GM21515 (cell line): Measurements from ENCODE around the gene SPSB1.

Experiments
- ATAC-seq: cut with Tn5 transposase; IDR thresholded peaks from one replicate; pipeline ENCODE4 v1.9.1; 2021; ENCODE audit not compliant: unreplicated experiment

Gene SPSB1

DNA sequence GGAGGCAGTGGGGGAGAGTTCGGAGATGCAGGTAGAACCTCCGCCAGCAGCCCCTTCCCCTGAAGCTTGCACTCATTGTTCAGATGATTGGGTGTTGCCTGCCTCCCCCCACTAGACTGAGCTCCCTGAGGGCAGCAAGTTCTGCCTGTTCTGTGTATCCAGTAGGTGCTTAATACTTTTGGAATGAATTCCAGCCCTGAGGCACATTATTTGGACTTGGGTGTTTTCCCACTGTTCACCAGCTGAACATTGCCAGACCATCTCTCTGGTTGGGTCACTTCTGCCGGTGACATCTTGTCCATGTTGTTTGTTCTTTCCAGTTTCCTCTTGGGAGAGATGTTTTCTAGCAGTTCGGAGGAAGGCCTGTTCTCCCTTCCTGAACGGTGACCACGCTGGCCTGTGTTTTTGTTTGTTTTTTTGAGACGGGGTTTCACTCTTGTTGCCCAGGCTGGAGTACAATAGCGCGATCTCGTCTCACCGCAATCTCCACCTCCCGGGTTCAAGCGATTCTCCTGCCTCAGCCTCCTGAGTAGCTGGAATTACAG, 48.7 kb downstream of the SPSB1 start:
- no peak for ATAC-seq

DNA sequence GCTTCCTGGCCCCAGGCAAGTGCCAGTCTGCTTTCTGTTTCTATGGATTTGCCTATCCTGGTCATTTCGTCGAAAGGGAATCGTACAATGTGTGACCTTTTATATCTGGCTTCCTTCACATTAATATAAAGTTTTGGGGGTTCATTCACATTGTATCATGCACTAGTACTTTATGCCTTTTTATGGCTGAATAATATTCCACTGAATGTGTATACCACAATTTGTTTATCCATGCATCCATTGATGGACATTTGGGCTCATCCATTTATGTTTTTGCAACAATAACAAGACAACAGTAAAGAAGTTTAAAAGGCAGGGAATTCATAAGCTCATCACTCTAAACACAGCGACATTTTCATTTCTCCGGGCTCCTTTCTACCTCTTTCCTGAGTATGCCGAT, 50.6 kb downstream of the SPSB1 start:
- ATAC-seq, result no peak

DNA sequence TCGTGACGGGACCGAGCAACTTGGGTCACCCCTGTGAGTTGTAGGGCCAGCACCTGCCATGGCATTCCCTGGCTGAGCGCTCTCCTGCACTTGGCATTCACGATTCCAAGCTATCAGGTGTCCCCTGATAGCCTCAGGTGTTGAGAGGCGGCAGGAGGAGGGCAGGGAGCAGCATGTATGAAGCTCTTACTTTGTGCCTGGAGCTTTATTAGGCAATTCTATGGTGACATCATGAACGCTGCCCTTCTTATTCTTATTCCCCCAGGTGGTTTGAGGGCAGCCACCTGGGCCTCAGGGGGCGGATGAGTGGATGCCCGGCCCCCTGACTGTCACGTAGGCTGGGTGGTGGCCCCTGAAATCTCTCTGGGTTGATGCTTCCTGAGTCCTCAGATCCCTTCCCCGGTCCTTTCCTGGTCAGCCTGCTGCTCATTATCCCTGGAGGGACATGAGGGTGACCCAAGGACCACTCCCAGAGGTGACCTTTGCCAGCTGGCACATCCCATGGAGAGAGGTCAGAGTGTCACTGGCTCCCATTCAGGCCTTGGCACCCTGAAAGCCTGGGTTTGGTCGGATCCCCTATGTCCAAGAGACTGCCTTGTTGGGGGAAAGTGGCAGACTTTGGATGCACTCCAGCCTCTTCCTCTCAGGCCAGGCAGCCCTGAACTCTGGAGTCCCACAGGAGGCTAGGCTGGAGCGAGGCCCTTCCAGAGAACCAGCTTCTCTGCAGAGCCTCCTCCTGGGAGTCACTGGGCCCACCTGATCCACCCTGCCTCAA, 51.9 kb downstream of the SPSB1 start:
- no peak for ATAC-seq

DNA sequence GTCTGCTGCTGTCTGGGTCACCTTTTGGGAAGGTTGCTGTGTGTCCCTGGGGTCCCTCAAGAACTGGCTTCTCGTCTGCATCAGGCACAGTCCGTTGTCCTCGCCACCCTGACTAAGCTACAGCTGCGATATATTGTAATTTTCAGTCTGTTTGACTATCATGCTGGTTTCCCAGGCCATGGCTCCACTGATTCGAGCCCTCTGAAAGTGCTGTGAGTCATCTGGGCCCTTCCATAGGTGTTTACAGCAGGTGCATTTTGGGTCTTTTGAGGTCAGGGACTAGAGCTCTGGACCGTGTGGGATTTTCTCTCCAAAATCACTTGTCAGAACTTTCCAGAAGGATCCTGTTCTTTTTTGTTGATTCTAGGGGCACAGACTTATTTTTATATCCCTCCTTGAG, 52.8 kb downstream of the SPSB1 start:
- no peak for ATAC-seq

DNA sequence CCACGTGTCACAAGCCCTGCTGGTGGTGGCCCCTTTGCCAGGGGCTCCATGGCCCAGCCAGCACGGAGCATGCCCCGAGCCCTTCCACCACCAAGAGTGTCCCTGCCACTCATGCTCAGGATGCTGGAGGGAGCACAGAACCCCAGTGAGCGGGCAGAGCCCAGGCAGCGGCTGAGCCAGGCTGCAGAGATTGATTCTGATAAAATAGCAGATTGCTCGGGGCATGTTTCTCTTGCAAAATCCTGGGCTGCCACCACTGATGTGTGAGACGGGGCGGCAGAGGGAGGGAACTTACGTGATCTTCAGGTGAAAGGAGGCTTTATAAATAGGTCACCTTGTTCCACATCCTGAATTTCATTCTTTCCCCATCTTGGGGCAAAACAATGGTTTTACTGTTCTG, 53.2 kb downstream of the SPSB1 start:
- no peak for ATAC-seq

DNA sequence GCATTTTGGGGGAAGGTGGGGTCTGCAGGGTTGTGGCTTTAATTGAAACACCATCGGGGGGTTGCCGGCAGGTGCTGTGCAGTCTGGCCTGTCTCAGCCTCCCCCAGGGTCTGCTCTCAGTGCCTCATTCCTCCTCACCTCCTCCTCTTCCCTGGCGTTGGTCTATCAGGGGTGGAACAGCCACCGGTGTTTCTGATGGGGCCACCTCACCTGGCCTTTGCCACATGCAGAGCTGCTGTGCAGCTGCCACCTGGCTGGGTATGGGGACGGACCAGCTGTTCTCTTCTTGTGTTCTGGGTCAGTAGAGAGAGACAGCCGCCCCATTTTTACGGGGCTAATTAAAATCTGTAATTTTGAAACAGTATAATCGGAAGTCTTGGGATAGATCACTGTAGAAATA, 53.9 kb downstream of the SPSB1 start:
- ATAC-seq, result no peak

DNA sequence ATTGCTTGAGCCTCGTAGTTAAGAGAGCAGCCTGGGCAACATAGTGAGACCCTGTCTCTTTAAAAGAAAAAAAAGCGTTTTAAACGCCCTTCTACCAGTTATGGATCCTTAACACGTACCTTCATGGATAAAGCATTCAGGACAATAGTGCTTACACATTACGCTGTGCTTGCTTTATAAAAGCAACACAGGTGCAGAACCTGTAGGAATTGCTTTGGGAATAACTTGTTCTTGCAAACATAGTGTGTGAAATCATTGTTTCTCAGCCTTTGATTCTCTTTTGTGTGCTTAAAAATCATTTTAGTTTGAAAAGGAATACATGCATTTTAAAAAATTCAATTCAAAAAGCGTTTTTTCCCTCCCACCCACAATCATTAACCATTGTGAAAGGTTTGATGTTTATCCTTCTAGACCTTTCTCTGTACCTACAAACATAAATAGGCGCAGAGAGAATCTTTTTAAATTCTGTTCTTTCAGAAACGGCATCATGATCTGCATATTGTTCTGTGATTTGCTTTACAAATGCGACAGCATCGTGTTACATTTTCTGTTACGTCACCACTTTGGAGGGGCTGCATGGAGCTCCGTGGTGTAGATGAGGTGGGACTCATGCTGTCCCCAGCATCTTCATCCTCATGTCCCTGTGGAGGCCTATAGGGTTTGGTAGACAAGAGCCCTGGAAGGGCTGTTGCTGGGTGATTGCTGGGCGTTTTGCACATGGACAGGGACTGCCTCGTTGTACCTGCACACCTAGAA, 54.6 kb downstream of the SPSB1 start:
- no peak for ATAC-seq

DNA sequence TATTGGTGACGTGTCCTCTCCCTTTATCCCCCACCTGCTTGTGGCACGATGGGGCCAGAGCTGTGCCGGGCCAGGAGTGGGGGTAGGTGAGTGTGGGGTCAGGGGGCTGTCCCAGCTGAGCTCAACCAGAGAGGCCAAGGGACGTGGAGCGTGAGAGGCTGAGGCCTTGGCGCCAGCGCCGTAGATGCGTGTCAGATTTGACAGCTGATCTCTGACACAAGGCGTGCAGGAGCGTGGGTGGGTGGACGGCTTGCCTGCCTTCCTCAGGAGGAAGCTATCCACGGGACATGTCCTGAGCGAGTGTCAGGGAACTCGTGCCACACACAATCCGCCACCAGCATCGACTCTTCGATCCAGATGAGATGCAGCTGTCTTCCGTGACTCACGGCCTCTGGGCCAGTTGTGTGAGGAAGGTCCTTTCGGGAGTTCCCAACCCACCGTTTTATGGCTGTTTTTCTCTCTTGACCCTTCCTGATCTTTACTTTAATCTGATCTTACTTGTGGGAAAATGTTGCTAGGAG, 56.7 kb downstream of the SPSB1 start:
- ATAC-seq, result no peak

DNA sequence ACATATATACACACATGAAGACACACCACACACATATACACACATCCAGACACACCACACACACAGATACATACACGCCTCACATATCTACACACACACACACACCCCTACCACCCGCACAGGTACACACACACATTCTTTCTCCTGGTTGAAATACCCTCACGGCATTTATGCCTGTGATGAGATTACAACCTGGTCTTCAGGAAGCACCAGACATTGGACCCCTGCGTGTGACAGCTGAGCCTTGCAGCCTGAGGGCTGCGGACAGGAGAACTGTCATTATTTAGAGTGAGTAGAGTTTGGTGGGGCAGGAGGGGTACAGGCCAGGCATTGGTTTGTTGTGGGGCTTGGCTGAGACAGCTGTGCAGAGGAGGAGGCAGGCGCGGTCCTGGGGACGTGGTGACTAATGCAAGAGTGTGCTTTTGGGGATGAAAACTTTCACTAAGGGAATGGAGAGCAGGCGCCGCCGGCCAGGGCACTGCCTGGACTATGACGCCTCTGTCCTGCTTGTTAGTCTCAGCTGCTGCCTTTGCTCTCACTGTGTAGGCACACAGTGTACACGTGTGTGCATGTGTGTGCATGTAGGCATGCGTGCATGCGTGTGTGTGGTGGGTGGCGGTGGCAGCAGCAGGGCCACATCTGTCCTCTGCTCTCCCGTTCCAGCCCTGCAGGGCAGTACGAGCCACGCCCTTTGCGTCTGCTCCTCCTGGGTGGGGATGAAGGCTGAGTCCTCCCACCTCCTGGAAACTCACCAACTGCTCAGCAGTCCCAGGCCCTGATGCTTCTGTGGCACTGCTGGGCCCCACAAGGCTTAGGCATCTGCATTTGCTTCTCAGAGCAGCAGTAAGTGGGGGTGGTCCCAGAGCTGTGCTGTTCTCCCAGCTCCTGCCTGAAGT, 57.6 kb downstream of the SPSB1 start:
- no peak for ATAC-seq

DNA sequence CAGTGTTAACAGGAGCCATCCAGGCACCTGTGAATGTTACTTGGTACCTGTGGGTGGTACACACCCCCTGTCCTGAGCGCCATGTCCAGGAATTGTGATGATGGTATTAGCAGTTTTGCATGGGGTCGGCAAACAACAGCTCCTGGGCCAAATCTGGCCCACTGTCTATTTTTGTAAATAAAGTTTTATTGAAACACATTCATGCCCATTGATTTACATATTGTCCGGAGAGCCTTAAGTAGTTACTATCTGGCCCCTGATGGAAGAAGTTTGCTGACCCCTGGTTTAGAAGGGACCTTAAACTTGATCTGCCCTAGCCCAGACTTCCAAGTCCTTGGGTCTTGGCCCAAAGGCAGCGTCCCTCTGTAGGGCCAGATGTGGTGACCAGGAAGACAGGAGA, 58.3 kb downstream of the SPSB1 start:
- ATAC-seq, result no peak

DNA sequence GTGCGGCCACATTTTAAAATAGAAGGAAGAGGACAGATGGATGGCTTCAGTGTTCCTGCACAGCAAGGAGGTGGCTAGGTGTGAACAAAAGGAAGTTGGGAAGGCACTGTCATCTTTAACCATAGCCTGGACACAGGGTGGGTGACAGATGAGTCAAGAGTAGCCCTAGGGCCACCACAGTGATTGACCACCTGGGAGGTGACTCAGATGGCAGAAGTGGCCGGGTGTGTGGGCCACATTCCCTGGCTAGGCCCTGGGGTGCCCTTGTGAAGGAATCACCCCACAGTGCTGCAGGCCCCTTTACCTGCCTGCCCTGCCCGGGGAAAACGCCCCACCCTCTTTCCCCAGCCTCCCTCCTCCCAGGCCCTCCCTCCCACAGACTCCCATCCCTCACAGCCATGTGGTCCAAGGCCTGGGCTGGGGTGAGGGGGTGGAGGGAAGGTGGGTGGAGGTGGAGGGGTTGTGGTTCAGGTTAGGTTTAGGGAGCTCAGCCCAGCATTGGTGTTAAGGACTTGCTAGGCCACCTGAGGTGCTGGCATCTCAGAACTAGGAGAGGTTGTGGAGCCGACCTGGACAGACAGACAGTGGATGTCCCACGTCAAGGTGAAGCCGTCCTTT, 59.1 kb downstream of the SPSB1 start:
- ATAC-seq, result no peak

DNA sequence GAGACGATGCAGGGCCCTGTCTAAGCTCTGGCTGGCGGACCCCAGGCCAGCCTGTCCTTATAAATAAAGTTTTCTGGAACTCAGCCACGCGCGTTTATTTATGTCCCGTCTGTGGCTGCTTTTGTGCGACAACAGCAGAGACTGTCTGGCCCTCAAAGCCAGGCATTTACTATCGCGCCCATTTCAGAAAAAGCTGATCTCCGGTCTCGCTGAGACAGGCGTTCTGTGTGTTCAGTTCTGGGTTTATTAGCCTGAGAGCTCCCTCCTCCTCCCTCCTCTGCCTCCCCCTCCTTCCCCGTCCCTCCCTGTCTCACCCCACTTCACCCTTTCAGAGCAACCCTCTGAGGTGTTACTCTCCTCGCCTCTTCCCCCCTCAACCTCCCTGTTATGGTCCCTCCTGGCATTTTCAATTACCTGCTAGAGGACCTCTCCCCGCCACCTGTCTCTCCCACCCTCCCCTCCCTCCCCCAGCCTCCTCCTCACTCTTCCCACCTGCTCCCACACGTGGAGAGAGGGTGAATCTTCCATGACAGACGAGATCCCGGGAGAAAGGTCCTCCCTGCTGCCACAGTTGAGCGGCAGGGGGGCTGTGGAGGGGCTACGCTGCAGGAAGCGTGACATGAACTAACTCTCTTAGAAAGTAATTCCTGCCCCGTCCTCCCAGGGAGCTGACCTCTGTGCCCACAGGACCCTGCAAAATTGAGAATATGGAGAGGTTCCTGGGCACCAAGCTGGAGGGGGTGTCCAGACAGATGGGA, 59.9 kb downstream of the SPSB1 start:
- no peak for ATAC-seq

DNA sequence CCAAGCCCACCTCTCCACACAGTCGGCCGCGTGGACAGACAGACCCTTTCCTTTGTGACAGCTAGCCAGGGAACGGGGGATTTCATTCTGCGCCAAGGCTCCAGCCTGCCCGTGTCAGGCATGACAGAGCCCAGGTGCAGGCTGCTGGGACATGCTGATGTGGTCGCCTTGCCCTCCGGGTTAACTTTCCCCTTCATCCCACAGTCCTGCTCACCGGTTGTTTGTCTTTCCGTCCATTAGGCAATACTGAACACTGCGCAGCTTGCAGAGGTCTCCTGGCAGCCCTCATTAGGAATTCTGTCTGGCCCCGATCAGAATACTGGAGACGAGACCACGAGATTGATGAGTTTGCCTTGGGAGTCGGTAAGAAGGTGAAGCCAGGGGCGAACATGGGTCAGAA, 62.8 kb downstream of the SPSB1 start:
- ATAC-seq, result no peak

DNA sequence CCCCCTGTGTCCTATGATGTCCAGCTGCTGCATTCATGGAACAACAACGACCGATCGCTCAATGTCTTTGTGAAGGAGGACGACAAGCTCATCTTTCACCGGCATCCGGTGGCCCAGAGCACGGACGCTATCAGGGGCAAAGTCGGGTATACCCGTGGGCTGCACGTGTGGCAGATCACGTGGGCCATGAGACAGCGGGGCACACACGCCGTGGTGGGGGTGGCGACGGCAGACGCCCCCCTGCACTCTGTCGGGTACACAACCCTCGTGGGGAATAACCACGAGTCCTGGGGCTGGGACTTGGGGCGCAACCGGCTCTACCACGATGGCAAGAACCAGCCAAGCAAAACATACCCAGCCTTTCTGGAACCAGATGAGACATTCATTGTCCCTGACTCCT, 63.3 kb downstream of the SPSB1 start:
- no peak for ATAC-seq

DNA sequence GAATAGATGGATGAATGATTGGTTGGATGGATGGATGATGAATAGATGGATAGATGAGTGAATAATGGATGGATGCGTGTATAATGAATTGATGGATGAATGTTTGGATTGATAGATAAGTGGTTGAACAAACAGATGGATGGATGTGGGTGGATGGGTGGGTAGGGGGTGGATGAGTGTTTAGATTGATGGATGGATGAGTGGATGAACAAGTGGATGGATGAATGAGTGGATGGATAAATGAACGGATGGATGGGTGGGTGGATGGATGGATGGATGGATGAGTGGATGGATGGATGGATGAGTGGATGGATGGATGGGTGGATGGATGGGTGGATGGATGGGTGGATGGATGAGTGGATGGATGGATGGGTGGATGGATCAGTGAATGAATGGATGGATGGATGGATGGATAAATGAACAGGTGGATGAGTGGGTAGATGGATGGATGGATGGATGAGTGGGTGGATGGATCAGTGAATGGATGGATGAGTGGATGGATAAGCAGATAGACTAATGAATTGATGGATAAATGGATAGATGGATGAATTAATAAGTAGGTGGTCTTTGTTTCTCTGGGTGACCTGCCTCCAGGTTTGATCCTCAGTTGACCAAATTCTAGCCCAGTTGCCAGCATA, 64.3 kb downstream of the SPSB1 start:
- no peak for ATAC-seq

DNA sequence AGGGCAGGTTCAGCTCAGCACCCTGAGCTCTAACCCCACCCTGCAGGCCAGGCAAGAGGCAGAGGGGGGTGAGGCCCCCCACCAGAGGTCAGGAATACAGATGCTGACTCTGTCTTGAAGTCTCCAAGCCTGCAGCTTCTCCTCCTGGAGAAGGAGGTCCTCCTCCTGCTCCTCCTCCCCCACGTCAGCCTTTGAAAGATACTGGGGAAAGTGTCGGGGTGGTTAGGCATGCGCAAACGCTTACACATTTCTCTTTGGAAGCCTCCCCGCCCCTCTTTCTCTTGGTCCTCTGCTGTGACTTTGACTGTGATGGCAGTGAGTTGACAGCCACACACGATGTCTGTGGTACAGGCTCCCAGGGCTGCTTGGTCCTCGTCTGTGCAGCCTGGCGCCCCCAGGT, 65.3 kb downstream of the SPSB1 start:
- no peak for ATAC-seq

DNA sequence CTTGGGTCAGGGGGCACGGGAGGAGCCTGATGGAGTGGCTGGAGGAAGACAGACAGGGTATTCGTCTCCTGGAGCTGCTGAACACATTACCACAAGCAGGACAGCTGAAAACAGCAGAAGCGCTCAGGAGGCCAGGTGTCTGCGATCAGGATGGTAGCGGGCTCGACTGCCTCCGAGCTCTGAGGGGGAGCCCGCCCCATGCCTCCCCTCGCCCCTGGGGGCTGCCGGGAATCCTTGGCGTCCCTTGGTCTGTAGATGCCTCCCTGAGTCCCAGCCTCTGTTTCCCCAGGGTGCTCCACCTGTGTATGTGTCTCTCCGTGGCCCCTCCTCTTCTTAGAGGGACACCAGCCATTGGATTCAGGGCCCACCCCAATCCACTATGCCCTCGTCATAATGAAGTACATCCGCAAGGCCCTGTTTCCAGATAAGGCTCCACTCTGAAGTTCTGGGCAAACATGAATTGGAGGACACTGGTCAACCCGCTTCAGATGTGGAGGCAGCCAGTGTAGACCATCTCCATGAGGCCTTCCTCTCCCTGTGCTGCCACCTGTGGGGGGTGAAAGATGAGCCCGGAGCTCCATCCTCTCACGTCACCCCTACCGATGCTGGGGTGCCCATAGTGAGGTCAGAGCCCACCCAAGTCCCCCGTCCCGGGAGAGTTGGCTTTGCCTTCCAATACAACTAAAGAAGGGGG, 67.8 kb downstream of the SPSB1 start:
- ATAC-seq, result no peak

DNA sequence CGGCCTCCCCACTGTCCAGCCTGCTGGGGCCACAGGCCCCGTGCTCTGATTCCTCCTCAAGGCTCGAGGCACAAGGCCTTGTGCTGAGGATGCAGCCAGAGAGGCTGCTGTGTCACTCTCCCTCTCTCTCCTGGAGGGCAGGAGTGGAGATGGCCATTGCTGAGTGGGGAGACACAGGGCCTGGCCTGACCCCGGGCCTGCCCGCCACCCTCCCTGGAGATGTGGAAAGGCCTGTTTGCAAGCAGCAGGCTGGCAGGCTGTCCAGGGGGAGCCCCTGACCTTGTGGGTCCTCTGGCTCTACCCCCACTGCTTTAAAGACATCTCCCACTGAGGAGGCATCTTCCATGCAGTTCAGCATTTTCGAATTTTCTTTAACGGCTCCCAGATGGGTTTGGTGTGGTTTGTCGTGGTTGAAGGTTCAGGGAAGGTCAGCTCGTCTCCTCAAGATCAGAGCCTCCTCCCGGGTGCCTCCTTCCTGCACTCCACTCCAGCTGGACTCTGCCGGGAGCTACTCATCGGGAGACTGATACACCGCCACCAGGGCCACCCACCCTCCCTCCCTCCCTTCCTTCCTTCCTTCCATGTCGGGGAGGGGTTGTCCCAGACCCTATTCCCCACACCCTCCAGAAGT, 69.1 kb downstream of the SPSB1 start:
- ATAC-seq, result no peak
